Peyer's patch (tissue), 4 donors: Measurements from ENCODE around the gene MST1. TPM values are rescaled to one million over a fixed set of nuclear protein-coding genes. Genes with fewer than 3 reads are reported as not detected.

ENCODE experiments used
- DNase-seq, 3 donors: peaks; one replicate each; pipeline ENCODE4 v3.0.0-alpha.2; 2017 to 2019
- H3K27ac ChIP-seq, 4 donors: fragments of 200-600 bp; sonication (generic); one replicate each; pipeline ENCODE4 v1.5.1; 2016 to 2019
- H3K27me3 ChIP-seq, 2 donors: fragments of 200-600 bp; sonication (generic); one replicate each; pipeline ENCODE4 v1.5.1; 2019
- H3K36me3 ChIP-seq, 3 donors: fragments of 200-600 bp; sonication (generic); one replicate each; pipeline ENCODE4 v1.5.1; 2016 to 2019
- H3K4me1 ChIP-seq, 4 donors: fragments of 200-600 bp; sonication (generic); one replicate each; pipeline ENCODE4 v1.5.1; 2016 to 2019
- H3K4me3 ChIP-seq, 4 donors: fragments of 200-600 bp; sonication (generic); 1 replicate in 3 of 4; 2 replicates in 1 of 4; pipeline ENCODE4 v1.5.1; 2016 to 2019; ENCODE audit warnings: mild to moderate bottlenecking in 1 of 4
- H3K9me3 ChIP-seq, 4 donors: fragments of 200-600 bp; sonication (generic); one replicate each; pipeline ENCODE4 v1.5.1; 2016 to 2019; ENCODE audit warnings: mild to moderate bottlenecking in 1 of 4
- CTCF ChIP-seq, 6 experiments: fragments of 450-650 bp in 4 of 6; fragments of 200-600 bp in 2 of 6; sonication (generic) in 1 of 6; IDR thresholded peaks; one replicate each; pipeline ENCODE4 v1.5.1; 2017 to 2019; ENCODE audit warnings: antibody characterized with exemption in 6 of 6, mild to moderate bottlenecking in 3 of 6, moderate library complexity in 1 of 6
- POLR2A ChIP-seq, 2 donors: fragments of 450-650 bp; IDR thresholded peaks; one replicate each; pipeline ENCODE4 v1.5.1; 2017; ENCODE audit warnings: antibody characterized with exemption in 2 of 2, mild to moderate bottlenecking in 2 of 2, moderate library complexity in 2 of 2
- total RNA-seq, 4 donors: library from RNA; depleted of rRNA; stranded (reverse); fragments of >200 nt; gene quantifications; one replicate each; pipeline ENCODE4 v1.1.0, GENCODE V29; 2016

Gene MST1
- total RNA-seq, 4 donors from 2014 or later: 52.0 to 156 (median 93.3) TPM

- peak; percentile 61 to 80 for TF ChIP-seq POLR2A (IDR thresholded peaks at IDR 0.05)
- TF ChIP-seq CTCF (IDR thresholded peaks at IDR 0.05): no peak
Measured at GRCh38 chr3:49723628-49724551, 34.6 kb upstream of the MST1 start, which contains the start of gene GMPPB. Gene GMPPB (minus strand): TSS chr3:49723951. CDS start chr3:49723726, 225 bp downstream.

GRCh38 chr3:49723296-49723627 is 34.0 kb upstream of the MST1 start:
- H3K4me3 ChIP-seq: peak overlapping the region; percentile 83 to 99 (median 98)
- H3K9me3 ChIP-seq: no peaks in the 10 kb centered on the region
- peak; percentile 74 to 90 (median 90) for DNase-seq
- TF ChIP-seq CTCF (IDR thresholded peaks at IDR 0.05): no peak
- TF ChIP-seq POLR2A (IDR thresholded peaks at IDR 0.05): peak in 1 of 2 donors; percentile 40
- H3K27me3 ChIP-seq: no peaks in the 10 kb centered on the region
- H3K4me1 ChIP-seq: peaks cover 3 to 73% (median 15%) of the 10 kb centered on the region in 4 donors
- H3K36me3 ChIP-seq: peaks cover 0 to 40% (median 0%) of the 10 kb centered on the region in 3 donors
- H3K27ac ChIP-seq: peak overlapping the region; percentile 96 to 100 (median 98)

More at GRCh38 chr3:49723628-49724551, 34.6 kb upstream of the MST1 start, which contains the start of gene GMPPB:
- Histone ChIP-seq H3K27ac (peak within 1 kb of the TSS; percentile 96 to 100 (median 98)), H3K9me3 (no peaks in the 10 kb centered on the region), H3K4me1 (peaks cover 3 to 66% (median 13%) of the 10 kb centered on the region in 4 donors), H3K27me3 (no peaks in the 10 kb centered on the region), H3K4me3 (peak within 1 kb of the TSS; percentile 83 to 99 (median 98)), H3K36me3 (peaks cover 0 to 44% (median 0%) of the 10 kb centered on the region in 3 donors)
- peak; percentile 95 to 99 (median 98) for DNase-seq

GRCh38 chr3:49722896-49723295 is 33.6 kb upstream of the MST1 start:
- peak overlapping the region; percentile 96 to 100 (median 98) for H3K27ac ChIP-seq
- H3K4me3 ChIP-seq: peak overlapping the region; percentile 83 to 99 (median 98)
- DNase-seq: no peak
- H3K4me1 ChIP-seq: peaks cover 3 to 75% (median 15%) of the 10 kb centered on the region in 4 donors
- no peaks in the 10 kb centered on the region for H3K9me3 ChIP-seq
- peaks cover 0 to 37% (median 0%) of the 10 kb centered on the region in 3 donors for H3K36me3 ChIP-seq
- TF ChIP-seq POLR2A (IDR thresholded peaks at IDR 0.05): no peak
- TF ChIP-seq CTCF (IDR thresholded peaks at IDR 0.05): no peak
- H3K27me3 ChIP-seq: no peaks in the 10 kb centered on the region

DNA sequence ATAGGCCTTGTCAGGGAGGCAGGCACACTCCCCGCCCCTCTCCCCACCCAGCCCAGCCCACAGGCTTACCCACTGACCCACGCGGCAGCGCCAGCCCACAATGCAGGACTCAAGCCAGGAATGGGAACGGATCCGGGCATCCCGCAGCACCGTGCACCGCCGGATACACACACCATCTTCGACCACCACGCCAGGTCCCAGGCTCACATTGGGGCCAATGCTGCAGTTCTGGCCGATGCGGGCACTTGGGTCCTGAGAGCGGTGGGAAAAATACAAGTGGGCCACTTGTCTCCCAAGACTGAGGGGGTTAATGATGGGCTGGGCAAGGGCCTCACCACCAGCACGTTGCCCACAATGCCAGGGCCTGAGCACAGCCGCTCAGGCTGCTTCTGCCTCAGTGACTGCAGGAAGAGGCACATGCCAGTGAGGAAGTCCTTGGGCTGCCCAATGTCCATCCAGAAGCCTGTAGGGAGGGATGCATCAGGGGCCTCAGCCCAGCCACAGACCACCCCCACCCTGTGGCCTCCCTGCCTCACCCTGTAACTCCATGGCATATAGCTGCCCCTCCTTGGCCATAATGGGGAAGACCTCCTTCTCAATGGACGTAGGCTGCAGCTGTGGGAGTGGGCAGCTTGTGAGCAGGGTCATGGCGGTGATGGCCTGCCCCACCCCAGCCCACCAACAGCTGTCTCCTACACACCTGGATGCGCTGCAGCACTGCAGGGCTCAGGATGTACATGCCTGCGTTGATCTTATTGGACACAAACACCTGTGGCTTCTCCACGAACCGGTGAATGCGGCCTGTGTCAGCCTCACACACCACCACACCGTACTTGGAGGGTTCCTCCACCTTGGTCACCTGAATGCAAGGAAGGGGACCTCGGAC is 32.9 kb upstream of the MST1 start:
- Histone ChIP-seq H3K9me3 (no peaks in the 10 kb centered on the region), H3K27me3 (no peaks in the 10 kb centered on the region), H3K27ac (peak overlapping the region in 3 of 4 donors; percentile 98 to 100 (median 99)), H3K4me3 (peak overlapping the region in 1 of 4 donors; percentile 98), H3K36me3 (peaks cover 0 to 30% (median 0%) of the 10 kb centered on the region in 3 donors), H3K4me1 (peaks cover 3 to 75% (median 15%) of the 10 kb centered on the region in 4 donors)
- DNase-seq: peak in 1 of 3 donors; percentile 47
- TF ChIP-seq POLR2A (IDR thresholded peaks at IDR 0.05) (no peak), CTCF (IDR thresholded peaks at IDR 0.05) (no peak)

- Histone ChIP-seq H3K27ac (no peak overlapping the region), H3K9me3 (no peaks in the 10 kb centered on the region), H3K4me3 (no peak overlapping the region), H3K36me3 (peaks cover 0 to 24% (median 0%) of the 10 kb centered on the region in 3 donors), H3K4me1 (peaks cover 3 to 70% (median 15%) of the 10 kb centered on the region in 4 donors), H3K27me3 (no peaks in the 10 kb centered on the region)
- no peak for TF ChIP-seq CTCF (IDR thresholded peaks at IDR 0.05)
- no peak for TF ChIP-seq POLR2A (IDR thresholded peaks at IDR 0.05)
- DNase-seq: no peak
Measured at GRCh38 chr3:49721596-49721895, 32.3 kb upstream of the MST1 start.
